ENCODE results near the gene PLA2G4A.

PLA2G4A gene

DNA sequence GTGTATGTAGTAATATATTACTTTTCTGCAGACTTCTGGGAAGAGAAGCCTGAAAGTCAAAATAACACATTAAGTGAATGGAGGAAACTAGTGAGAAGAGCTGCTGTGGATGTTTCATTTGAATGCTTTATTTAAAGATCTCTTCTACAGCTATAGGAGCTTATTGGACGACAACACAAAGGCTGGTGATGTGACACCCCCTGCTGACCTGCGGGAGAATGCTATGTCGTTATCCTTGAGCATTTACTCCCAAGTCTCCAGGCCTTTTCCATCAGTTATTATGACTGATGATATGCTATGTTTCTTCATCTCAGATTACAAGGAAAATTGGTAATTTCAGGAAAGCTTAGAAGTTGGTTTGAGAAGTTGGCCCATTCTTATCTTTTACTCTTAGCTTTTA is 22.3 kb upstream of the PLA2G4A start:
- peak; percentile 31 for DNase-seq (ENCODE audit: low read depth)
- no peak overlapping the region for H3K4me3 ChIP-seq (ENCODE audit: low read depth, low read length)
- TF ChIP-seq, protein P1, sequence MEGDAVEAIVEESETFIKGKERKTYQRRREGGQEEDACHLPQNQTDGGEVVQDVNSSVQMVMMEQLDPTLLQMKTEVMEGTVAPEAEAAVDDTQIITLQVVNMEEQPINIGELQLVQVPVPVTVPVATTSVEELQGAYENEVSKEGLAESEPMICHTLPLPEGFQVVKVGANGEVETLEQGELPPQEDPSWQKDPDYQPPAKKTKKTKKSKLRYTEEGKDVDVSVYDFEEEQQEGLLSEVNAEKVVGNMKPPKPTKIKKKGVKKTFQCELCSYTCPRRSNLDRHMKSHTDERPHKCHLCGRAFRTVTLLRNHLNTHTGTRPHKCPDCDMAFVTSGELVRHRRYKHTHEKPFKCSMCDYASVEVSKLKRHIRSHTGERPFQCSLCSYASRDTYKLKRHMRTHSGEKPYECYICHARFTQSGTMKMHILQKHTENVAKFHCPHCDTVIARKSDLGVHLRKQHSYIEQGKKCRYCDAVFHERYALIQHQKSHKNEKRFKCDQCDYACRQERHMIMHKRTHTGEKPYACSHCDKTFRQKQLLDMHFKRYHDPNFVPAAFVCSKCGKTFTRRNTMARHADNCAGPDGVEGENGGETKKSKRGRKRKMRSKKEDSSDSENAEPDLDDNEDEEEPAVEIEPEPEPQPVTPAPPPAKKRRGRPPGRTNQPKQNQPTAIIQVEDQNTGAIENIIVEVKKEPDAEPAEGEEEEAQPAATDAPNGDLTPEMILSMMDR (IDR thresholded peaks at IDR 0.05; ENCODE audit: control insufficient read depth, extremely low read depth, insufficient read depth): peak; percentile 72

DNA sequence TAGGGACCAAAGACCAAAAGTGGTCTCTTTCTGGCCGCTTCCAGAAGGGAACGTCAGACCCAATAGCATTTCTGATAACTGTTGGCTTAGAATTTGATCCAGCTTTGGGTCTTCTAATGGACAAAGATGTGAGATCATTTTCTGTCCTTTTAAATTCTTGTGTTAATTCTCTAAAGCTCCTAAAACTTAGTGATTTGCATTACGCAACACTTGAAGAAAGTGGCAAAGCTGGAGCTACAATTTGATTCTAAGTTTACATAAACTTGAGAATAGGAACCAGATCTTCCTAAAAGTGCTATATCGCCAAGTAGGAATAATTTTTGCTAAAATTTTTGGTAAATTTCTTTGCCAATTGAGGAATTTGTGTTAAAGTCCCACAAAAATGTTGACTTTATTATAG is 21.6 kb upstream of the PLA2G4A start:
- no peak for DNase-seq (ENCODE audit: low read depth)
- H3K4me3 ChIP-seq (ENCODE audit: low read depth, low read length): no peak overlapping the region
- TF ChIP-seq, protein P1 (IDR thresholded peaks at IDR 0.05; ENCODE audit: control insufficient read depth, extremely low read depth, insufficient read depth): no peak

DNA sequence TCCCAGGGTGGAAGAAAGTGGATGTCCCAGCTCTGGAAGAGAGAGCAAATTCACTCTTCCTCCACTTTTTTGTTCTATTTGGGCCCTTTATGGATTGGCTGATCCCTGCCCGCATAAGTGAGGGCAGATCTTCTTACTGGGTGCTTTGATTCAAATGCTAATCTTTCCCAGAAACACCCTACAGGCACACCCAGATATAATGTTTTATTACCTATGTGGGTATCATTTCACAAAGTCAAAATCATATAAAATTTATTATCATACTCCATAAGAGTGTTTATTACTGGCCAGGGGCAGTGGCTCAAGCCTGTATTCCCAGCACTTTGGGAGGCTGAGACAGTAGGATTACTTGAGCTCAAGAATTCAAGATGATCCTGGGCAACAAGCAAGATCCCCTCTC is 16.9 kb upstream of the PLA2G4A start:
- no peak overlapping the region for H3K4me3 ChIP-seq (ENCODE audit: low read depth, low read length)
- TF ChIP-seq, protein P1 (IDR thresholded peaks at IDR 0.05; ENCODE audit: control insufficient read depth, extremely low read depth, insufficient read depth): no peak
- no peak for DNase-seq (ENCODE audit: low read depth)

DNA sequence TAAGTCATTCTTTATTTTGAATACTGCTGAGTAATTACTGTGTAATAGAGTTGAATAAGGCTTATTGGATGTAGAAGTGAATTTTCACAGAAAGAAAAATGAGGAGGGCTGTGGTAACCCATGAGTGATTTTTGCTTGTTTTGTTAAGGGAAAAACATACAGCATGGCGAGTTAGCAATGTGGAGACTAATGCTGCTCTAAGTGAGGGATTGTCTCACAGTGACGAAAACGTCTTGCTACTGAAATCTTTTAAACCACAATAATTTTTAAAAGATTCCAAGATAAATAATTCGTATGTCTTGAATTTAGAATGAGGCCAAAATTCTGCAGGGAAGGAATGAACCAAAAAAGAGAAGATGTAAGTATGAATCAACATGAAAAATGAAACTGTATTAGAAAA is 16.2 kb upstream of the PLA2G4A start:
- TF ChIP-seq, protein P1 (IDR thresholded peaks at IDR 0.05; ENCODE audit: control insufficient read depth, extremely low read depth, insufficient read depth): no peak
- H3K4me3 ChIP-seq (ENCODE audit: low read depth, low read length): no peak overlapping the region

DNA sequence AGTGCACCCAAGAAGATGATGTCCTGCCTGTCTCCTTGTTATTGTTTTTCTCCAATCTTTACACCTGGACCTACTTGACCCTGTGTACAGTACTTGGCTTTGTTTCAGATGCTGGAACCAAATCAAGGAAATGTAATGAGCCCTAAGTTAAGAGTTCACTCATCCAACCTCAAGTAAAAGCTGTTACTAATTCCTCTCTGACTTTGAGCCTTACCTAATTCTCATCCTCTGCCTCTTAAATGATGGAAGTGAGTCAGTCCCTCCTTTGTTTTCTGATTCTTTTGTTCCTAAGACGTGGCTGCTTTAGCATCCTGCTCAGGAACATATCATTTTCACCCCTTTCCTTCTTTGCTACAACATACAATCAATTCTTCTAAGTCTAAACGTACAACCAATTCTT is 15.3 kb upstream of the PLA2G4A start:
- TF ChIP-seq, protein P1 (IDR thresholded peaks at IDR 0.05; ENCODE audit: control insufficient read depth, extremely low read depth, insufficient read depth): no peak
- no peak for DNase-seq (ENCODE audit: low read depth)
- H3K4me3 ChIP-seq (ENCODE audit: low read depth, low read length): no peak overlapping the region

More for the DNA sequence above, 16.2 kb upstream of the PLA2G4A start:
- no peak for DNase-seq (ENCODE audit: low read depth)

DNA sequence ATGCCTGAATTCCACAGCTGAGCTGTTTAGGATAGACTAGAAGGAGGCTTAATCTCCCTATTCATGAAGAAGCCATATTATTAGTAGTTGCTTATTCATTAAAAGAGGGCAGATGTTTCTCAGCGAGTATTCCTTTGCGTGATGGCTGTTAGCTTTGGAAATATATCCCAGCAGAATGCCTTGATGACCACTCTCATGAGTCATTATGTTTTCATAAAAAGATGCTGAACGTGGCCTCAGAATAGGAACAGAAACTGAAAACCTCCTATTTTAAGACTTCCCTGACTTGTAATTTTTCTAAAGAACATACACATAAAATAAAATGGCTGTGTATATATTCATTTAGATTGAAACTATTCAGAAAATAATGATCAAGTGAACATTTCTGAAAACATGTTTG is 9.6 kb upstream of the PLA2G4A start:
- H3K4me3 ChIP-seq (ENCODE audit: low read depth, low read length): no peak overlapping the region
- no peak for DNase-seq (ENCODE audit: low read depth)
- TF ChIP-seq, protein P1 (IDR thresholded peaks at IDR 0.05; ENCODE audit: control insufficient read depth, extremely low read depth, insufficient read depth): no peak

DNA sequence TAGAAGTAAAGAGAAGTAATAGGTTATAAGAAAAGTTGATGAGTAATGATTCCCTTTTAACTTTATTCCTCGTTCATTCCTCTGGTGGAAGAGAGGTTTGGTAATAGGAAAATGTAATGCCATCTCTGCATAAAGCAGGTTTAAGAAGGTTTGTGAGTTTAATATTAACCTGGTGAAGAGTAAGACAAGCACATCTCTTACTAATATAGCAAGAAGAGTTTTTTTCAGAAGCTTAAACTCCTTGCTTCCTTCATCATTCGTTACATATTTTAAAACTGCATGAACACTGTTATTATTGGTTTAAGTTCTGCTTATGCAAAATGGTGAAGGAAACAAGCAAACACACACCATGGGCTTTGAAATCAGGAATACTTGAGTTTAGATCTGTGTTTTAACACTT is 9.2 kb upstream of the PLA2G4A start:
- DNase-seq (ENCODE audit: low read depth): no peak
- TF ChIP-seq, protein P1 (IDR thresholded peaks at IDR 0.05; ENCODE audit: control insufficient read depth, extremely low read depth, insufficient read depth): no peak
- no peak overlapping the region for H3K4me3 ChIP-seq (ENCODE audit: low read depth, low read length)

Data from LNCaP clone FGC (cell line).